Measurements from ENCODE around the gene HTT-AS. TPM values are rescaled to one million over a fixed set of nuclear protein-coding genes. Genes with fewer than 3 reads are reported as not detected.

The HTT-AS gene
- total RNA-seq, 4 donors from 2014 or later: not detected

- Histone ChIP-seq H3K4me1 (peaks cover 0 to 23% (median 3%) of the 10 kb centered on the region in 3 donors), H3K4me3 (no peak overlapping the region), H3K36me3 (no peaks in the 10 kb centered on the region), H3K27ac (no peak overlapping the region), H3K27me3 (peaks cover 11% of the 10 kb centered on the region), H3K9me3 (no peaks in the 10 kb centered on the region)
- TF ChIP-seq POLR2A (IDR thresholded peaks at IDR 0.05) (no peak), EP300 (IDR thresholded peaks at IDR 0.05) (no peak), CTCF (IDR thresholded peaks at IDR 0.05) (no peak), POLR2AphosphoS5 (IDR thresholded peaks at IDR 0.05) (no peak)
- WGBS, 2 donors (ENCODE audit: low coverage in 1 of 2): 65 to 73% methylated on average over 5 of the region's 7 CpGs
- no peak for ATAC-seq
These were observed 28.2 kb downstream of the HTT-AS start for GRCh38 chr4:3046162-3046561.

- H3K9me3 ChIP-seq: no peaks in the 10 kb centered on the region
- 57 to 81% methylated on average over 14 to 16 of the region's 22 CpGs for WGBS, 2 donors (ENCODE audit: low coverage in 1 of 2)
- H3K36me3 ChIP-seq: no peaks in the 10 kb centered on the region
- peaks cover 0 to 27% (median 5%) of the 10 kb centered on the region in 3 donors for H3K4me1 ChIP-seq
- ATAC-seq: peak; percentile 55
- H3K27ac ChIP-seq: no peak overlapping the region
- no peak overlapping the region for H3K4me3 ChIP-seq
- peaks cover 13% of the 10 kb centered on the region for H3K27me3 ChIP-seq
- TF ChIP-seq POLR2A (IDR thresholded peaks at IDR 0.05): no peak
- no peak for TF ChIP-seq CTCF (IDR thresholded peaks at IDR 0.05)
- TF ChIP-seq EP300 (IDR thresholded peaks at IDR 0.05): no peak
- TF ChIP-seq POLR2AphosphoS5 (IDR thresholded peaks at IDR 0.05): no peak
These were observed 29.2 kb downstream of the HTT-AS start for GRCh38 chr4:3044870-3045819.

GRCh38 chr4:3043282-3044020 is 30.9 kb downstream of the HTT-AS start:
- Histone ChIP-seq H3K4me1 (peaks cover 0 to 32% (median 5%) of the 10 kb centered on the region in 3 donors), H3K36me3 (no peaks in the 10 kb centered on the region), H3K9me3 (no peaks in the 10 kb centered on the region), H3K4me3 (no peak overlapping the region), H3K27ac (no peak overlapping the region), H3K27me3 (peaks cover 13% of the 10 kb centered on the region)
- ATAC-seq: no peak
- 87 to 97% methylated on average over 5 to 11 of the region's 11 CpGs for WGBS, 2 donors (ENCODE audit: low coverage in 1 of 2)
- TF ChIP-seq POLR2AphosphoS5 (IDR thresholded peaks at IDR 0.05) (no peak), CTCF (IDR thresholded peaks at IDR 0.05) (no peak), POLR2A (IDR thresholded peaks at IDR 0.05) (no peak), EP300 (IDR thresholded peaks at IDR 0.05) (no peak)

- Histone ChIP-seq H3K9me3 (no peaks in the 10 kb centered on the region), H3K4me3 (peak overlapping the region; percentile 43 to 49), H3K4me1 (peaks cover 0 to 37% (median 5%) of the 10 kb centered on the region in 3 donors), H3K27me3 (peaks cover 13% of the 10 kb centered on the region), H3K36me3 (no peaks in the 10 kb centered on the region), H3K27ac (peak overlapping the region in 3 of 4 donors; percentile 48 to 73 (median 67))
- TF ChIP-seq POLR2AphosphoS5 (IDR thresholded peaks at IDR 0.05) (no peak), EP300 (IDR thresholded peaks at IDR 0.05) (no peak)
- 48 to 67% methylated on average over 2 to 9 of the region's 10 CpGs for WGBS, 2 donors (ENCODE audit: low coverage in 1 of 2)
- ATAC-seq: no peak
These were observed 32.1 kb downstream of the HTT-AS start for GRCh38 chr4:3042226-3042625.
